ENCODE data around the gene FAM240B. TPM values are rescaled to one million over a fixed set of nuclear protein-coding genes. Genes with fewer than 3 reads are reported as not detected.

Gene FAM240B
- total and polyA plus RNA-seq, 2 experiments from 2014 or later, result not detected

DNA sequence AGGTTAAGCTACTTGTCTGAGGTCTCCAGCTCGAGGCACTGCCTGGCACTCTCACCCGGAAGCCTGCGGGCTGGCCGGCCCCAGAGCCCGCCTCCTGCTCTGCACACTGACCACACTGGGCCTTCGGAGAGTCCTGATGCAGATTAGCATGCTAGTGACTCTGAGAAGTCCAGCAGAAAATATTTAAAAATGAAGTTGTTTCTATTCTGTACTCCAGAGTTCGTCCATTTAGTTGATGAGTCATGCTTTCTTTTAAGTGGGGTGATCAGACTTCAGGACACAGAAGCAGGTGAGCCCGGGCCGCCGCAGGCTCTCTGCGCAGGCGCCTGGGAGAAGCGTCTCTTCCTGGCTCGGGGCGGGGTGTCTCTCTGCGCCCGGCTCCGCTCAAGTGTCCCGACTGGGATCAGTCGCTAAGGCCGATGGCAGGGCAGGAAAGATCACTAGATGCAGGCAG, 32.5 kb downstream of the FAM240B start (continued):
- TF ChIP-seq EZH2phosphoT487 (IDR thresholded peaks at IDR 0.05; ENCODE audit: unreplicated experiment) (no peak), JUNB (IDR thresholded peaks at IDR 0.05; ENCODE audit: unreplicated experiment) (no peak), EZH2 (IDR thresholded peaks at IDR 0.05; ENCODE audit: low read depth, unreplicated experiment) (no peak)

DNA sequence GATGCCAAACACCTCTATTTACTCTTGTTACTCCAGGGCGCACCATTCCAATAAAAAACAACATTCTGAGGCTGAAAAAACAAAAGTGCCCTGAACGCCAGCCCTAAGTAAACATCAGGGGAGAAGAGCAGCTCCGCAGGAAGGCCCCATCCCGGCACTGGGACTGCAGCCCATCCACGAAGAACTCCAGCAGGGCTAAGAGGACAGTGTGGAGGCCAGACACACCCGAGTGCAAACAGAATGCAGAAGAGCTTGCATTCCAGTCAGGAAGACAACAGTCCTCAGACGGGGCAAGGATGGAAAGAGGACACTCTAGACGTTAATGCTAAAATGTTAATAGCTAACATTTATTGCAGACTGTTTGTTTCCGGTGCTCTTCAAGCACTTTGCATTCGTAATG, 33.0 kb downstream of the FAM240B start:
- Mint-ChIP-seq H3K36me3 (ENCODE audit: low read depth) (no peaks in the 10 kb centered on the region), H3K9me3 (no peaks in the 10 kb centered on the region), H3K4me1 (peaks cover 82% of the 10 kb centered on the region), H3K27ac (peak overlapping the region; percentile 37; the same call in 1 of the 2 replicates), H3K4me3 (no peak overlapping the region), H3K27me3 (ENCODE audit: insufficient read depth, low read depth, poor library complexity) (peaks cover 8% of the 10 kb centered on the region)
- Histone ChIP-seq H3F3A (replicated peaks; ENCODE audit: low read depth) (no peaks in the 10 kb centered on the region), H3K4me2 (peak overlapping the region; percentile 42; the same call in 1 of the 2 replicates), H3K27ac (ENCODE audit: low read depth) (no peak overlapping the region; the same call in 1 of the 2 replicates), H3K36me3 (ENCODE audit: insufficient read depth) (no peaks in the 10 kb centered on the region), H4K20me1 (replicated peaks; ENCODE audit: insufficient read depth) (no peaks in the 10 kb centered on the region), H3K4me1 (ENCODE audit: insufficient read depth) (peaks cover 70% of the 10 kb centered on the region), H3K27me3 (ENCODE audit: insufficient read depth) (no peaks in the 10 kb centered on the region), H3K9me2 (ENCODE audit: insufficient read depth) (0 out of 2 replicates have a peak, but pooled peaks cover 5% of the 10 kb centered on the region), H3K4me3 (no peak overlapping the region), H3K79me2 (replicated peaks; ENCODE audit: insufficient read depth) (no peaks in the 10 kb centered on the region), H2AFZ (peak overlapping the region; percentile 67; the same call in 1 of the 2 replicates)
- TF ChIP-seq EZH2 (IDR thresholded peaks at IDR 0.05; ENCODE audit: low read depth, unreplicated experiment), result no peak
- no peak for TF ChIP-seq JUNB (IDR thresholded peaks at IDR 0.05; ENCODE audit: unreplicated experiment)
- TF ChIP-seq POLR2AphosphoS5 (IDR thresholded peaks at IDR 0.05; ENCODE audit: low read depth), result no peak
- no peak for TF ChIP-seq NANOG (IDR thresholded peaks at IDR 0.05; ENCODE audit: borderline replicate concordance)
- no peak for TF ChIP-seq STAT1 (IDR thresholded peaks at IDR 0.05; ENCODE audit: unreplicated experiment)
- TF ChIP-seq, protein P1, sequence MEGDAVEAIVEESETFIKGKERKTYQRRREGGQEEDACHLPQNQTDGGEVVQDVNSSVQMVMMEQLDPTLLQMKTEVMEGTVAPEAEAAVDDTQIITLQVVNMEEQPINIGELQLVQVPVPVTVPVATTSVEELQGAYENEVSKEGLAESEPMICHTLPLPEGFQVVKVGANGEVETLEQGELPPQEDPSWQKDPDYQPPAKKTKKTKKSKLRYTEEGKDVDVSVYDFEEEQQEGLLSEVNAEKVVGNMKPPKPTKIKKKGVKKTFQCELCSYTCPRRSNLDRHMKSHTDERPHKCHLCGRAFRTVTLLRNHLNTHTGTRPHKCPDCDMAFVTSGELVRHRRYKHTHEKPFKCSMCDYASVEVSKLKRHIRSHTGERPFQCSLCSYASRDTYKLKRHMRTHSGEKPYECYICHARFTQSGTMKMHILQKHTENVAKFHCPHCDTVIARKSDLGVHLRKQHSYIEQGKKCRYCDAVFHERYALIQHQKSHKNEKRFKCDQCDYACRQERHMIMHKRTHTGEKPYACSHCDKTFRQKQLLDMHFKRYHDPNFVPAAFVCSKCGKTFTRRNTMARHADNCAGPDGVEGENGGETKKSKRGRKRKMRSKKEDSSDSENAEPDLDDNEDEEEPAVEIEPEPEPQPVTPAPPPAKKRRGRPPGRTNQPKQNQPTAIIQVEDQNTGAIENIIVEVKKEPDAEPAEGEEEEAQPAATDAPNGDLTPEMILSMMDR (conservative IDR thresholded peaks at IDR 0.05; ENCODE audit: low read depth in 2 of 2), result no peak
- TF ChIP-seq EZH2phosphoT487 (IDR thresholded peaks at IDR 0.05; ENCODE audit: unreplicated experiment), result no peak
- no peak for TF ChIP-seq ZNF114 (CRISPR knock-in tag; IDR thresholded peaks at IDR 0.05)
- no peak for TF ChIP-seq ZNF331 (CRISPR knock-in tag; IDR thresholded peaks at IDR 0.05; ENCODE audit: low read depth)
- TF ChIP-seq CREB1 (CRISPR knock-in tag; IDR thresholded peaks at IDR 0.05; ENCODE audit: low read depth), result no peak
- TF ChIP-seq, protein P2, sequence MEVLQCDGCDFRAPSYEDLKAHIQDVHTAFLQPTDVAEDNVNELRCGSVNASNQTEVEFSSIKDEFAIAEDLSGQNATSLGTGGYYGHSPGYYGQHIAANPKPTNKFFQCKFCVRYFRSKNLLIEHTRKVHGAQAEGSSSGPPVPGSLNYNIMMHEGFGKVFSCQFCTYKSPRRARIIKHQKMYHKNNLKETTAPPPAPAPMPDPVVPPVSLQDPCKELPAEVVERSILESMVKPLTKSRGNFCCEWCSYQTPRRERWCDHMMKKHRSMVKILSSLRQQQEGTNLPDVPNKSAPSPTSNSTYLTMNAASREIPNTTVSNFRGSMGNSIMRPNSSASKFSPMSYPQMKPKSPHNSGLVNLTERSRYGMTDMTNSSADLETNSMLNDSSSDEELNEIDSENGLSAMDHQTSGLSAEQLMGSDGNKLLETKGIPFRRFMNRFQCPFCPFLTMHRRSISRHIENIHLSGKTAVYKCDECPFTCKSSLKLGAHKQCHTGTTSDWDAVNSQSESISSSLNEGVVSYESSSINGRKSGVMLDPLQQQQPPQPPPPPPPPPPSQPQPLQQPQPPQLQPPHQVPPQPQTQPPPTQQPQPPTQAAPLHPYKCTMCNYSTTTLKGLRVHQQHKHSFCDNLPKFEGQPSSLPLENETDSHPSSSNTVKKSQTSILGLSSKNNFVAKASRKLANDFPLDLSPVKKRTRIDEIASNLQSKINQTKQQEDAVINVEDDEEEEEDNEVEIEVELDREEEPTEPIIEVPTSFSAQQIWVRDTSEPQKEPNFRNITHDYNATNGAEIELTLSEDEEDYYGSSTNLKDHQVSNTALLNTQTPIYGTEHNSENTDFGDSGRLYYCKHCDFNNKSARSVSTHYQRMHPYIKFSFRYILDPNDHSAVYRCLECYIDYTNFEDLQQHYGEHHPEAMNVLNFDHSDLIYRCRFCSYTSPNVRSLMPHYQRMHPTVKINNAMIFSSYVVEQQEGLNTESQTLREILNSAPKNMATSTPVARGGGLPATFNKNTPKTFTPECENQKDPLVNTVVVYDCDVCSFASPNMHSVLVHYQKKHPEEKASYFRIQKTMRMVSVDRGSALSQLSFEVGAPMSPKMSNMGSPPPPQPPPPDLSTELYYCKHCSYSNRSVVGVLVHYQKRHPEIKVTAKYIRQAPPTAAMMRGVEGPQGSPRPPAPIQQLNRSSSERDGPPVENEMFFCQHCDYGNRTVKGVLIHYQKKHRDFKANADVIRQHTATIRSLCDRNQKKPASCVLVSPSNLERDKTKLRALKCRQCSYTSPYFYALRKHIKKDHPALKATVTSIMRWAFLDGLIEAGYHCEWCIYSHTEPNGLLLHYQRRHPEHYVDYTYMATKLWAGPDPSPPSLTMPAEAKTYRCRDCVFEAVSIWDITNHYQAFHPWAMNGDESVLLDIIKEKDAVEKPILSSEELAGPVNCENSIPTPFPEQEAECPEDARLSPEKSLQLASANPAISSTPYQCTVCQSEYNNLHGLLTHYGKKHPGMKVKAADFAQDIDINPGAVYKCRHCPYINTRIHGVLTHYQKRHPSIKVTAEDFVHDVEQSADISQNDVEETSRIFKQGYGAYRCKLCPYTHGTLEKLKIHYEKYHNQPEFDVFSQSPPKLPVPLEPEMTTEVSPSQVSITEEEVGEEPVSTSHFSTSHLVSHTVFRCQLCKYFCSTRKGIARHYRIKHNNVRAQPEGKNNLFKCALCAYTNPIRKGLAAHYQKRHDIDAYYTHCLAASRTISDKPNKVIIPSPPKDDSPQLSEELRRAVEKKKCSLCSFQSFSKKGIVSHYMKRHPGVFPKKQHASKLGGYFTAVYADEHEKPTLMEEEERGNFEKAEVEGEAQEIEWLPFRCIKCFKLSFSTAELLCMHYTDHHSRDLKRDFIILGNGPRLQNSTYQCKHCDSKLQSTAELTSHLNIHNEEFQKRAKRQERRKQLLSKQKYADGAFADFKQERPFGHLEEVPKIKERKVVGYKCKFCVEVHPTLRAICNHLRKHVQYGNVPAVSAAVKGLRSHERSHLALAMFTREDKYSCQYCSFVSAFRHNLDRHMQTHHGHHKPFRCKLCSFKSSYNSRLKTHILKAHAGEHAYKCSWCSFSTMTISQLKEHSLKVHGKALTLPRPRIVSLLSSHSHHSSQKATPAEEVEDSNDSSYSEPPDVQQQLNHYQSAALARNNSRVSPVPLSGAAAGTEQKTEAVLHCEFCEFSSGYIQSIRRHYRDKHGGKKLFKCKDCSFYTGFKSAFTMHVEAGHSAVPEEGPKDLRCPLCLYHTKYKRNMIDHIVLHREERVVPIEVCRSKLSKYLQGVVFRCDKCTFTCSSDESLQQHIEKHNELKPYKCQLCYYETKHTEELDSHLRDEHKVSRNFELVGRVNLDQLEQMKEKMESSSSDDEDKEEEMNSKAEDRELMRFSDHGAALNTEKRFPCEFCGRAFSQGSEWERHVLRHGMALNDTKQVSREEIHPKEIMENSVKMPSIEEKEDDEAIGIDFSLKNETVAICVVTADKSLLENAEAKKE (CRISPR knock-in tag; IDR thresholded peaks at IDR 0.05), result no peak
- TF ChIP-seq, protein P3, sequence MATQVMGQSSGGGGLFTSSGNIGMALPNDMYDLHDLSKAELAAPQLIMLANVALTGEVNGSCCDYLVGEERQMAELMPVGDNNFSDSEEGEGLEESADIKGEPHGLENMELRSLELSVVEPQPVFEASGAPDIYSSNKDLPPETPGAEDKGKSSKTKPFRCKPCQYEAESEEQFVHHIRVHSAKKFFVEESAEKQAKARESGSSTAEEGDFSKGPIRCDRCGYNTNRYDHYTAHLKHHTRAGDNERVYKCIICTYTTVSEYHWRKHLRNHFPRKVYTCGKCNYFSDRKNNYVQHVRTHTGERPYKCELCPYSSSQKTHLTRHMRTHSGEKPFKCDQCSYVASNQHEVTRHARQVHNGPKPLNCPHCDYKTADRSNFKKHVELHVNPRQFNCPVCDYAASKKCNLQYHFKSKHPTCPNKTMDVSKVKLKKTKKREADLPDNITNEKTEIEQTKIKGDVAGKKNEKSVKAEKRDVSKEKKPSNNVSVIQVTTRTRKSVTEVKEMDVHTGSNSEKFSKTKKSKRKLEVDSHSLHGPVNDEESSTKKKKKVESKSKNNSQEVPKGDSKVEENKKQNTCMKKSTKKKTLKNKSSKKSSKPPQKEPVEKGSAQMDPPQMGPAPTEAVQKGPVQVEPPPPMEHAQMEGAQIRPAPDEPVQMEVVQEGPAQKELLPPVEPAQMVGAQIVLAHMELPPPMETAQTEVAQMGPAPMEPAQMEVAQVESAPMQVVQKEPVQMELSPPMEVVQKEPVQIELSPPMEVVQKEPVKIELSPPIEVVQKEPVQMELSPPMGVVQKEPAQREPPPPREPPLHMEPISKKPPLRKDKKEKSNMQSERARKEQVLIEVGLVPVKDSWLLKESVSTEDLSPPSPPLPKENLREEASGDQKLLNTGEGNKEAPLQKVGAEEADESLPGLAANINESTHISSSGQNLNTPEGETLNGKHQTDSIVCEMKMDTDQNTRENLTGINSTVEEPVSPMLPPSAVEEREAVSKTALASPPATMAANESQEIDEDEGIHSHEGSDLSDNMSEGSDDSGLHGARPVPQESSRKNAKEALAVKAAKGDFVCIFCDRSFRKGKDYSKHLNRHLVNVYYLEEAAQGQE (IDR thresholded peaks at IDR 0.05; ENCODE audit: unreplicated experiment), result no peak
- TF ChIP-seq, protein P4, sequence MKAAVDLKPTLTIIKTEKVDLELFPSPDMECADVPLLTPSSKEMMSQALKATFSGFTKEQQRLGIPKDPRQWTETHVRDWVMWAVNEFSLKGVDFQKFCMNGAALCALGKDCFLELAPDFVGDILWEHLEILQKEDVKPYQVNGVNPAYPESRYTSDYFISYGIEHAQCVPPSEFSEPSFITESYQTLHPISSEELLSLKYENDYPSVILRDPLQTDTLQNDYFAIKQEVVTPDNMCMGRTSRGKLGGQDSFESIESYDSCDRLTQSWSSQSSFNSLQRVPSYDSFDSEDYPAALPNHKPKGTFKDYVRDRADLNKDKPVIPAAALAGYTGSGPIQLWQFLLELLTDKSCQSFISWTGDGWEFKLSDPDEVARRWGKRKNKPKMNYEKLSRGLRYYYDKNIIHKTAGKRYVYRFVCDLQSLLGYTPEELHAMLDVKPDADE (IDR thresholded peaks at IDR 0.05), result no peak
- DNase-seq (ENCODE audit: low spot score) (peak; percentile 21), ATAC-seq (peak; percentile 4; the same call in 1 of the 3 replicates)

All from GM23338 (cell line).